Measurements from ENCODE around the gene TRMT5. TPM values are rescaled to one million over a fixed set of nuclear protein-coding genes. Genes with fewer than 3 reads are reported as not detected.

TRMT5 gene
- total and polyA plus RNA-seq, 2 of the 8 experiments (the other 6 are each of a cell fraction or from before 2014, with no cell fraction given): 4.3 to 24.2 TPM

- no peak overlapping the region for H3K4me2 ChIP-seq (ENCODE audit: insufficient read depth in 1 of 2, low read depth in 2 of 2, low read length in 2 of 2)
- H3K4me3 ChIP-seq (ENCODE audit: extremely low read depth in 1 of 4, insufficient read depth in 2 of 4, low read depth in 3 of 4, low read length in 4 of 4): no peak overlapping the region
Observed at GRCh38 chr14:60977847-60978246, 3.0 kb downstream of the TRMT5 start.

More at GRCh38 chr14:60977847-60978246, 3.0 kb downstream of the TRMT5 start:
- Histone ChIP-seq H2BK5ac (ENCODE audit: low read depth, low read length) (no peak overlapping the region), H3K4me1 (replicated peaks in 1 of 4; ENCODE audit: control insufficient read depth in 3 of 4, insufficient read depth in 4 of 4, low read length in 3 of 4) (peaks cover 0 to 2% (median 0%) of the 10 kb centered on the region in 4 experiments; a peak in 1 of 7 replicates), H2BK120ac (replicated peaks; ENCODE audit: low read depth, low read length) (no peak overlapping the region), H2BK20ac (ENCODE audit: low read length) (no peak overlapping the region), H4K8ac (ENCODE audit: extremely low read depth, insufficient read depth, low read length) (no peak overlapping the region), H3K23ac (ENCODE audit: insufficient read length) (no peak overlapping the region), H4K20me1 (replicated peaks in 1 of 2; ENCODE audit: control insufficient read depth in 1 of 2, insufficient read depth in 2 of 2, low read length in 2 of 2) (peaks cover 0 to 3% of the 10 kb centered on the region in 2 experiments), H3K23me2 (ENCODE audit: low read depth, low read length) (peaks cover 4% of the 10 kb centered on the region; the same call in 1 of the 2 replicates), H3K27ac (ENCODE audit: low read depth, low read length) (no peak overlapping the region), H3K79me1 (ENCODE audit: low read depth, low read length) (no peaks in the 10 kb centered on the region), H2BK12ac (ENCODE audit: low read depth, low read length) (no peak overlapping the region), H3K27me3 (replicated peaks in 1 of 4; ENCODE audit: control insufficient read depth in 3 of 4, extremely low read depth in 1 of 4, insufficient read depth in 3 of 4, low read length in 3 of 4) (no peaks in the 10 kb centered on the region), H4K91ac (replicated peaks; ENCODE audit: insufficient read length, low read length) (no peak overlapping the region), H2AK5ac (ENCODE audit: low read depth, low read length) (no peak overlapping the region), H3K56ac (replicated peaks; ENCODE audit: insufficient read length, low read depth, low read length) (no peak overlapping the region), H3K9me3 (ENCODE audit: insufficient read depth in 2 of 2, low read depth in 1 of 2, low read length in 1 of 2) (no peaks in the 10 kb centered on the region), H3K79me2 (ENCODE audit: control insufficient read depth in 1 of 2, insufficient read depth in 2 of 2, low read length in 2 of 2) (peaks cover 0 to 23% of the 10 kb centered on the region in 2 experiments; a peak in 2 of 4 replicates), H2AFZ (ENCODE audit: low read length) (no peak overlapping the region), H3K18ac (ENCODE audit: extremely low read depth, low read length) (no peak overlapping the region), H3K36me3 (ENCODE audit: control insufficient read depth in 2 of 4, insufficient read depth in 4 of 4, low read length in 3 of 4) (peaks cover 0 to 43% (median 14%) of the 10 kb centered on the region in 4 experiments; a peak in 6 of 8 replicates), H3K9ac (replicated peaks in 1 of 4; ENCODE audit: extremely low read depth in 1 of 4, low read depth in 3 of 4, low read length in 3 of 4) (no peak overlapping the region), H2BK15ac (ENCODE audit: low read length) (no peak overlapping the region), H3K14ac (ENCODE audit: insufficient read length) (no peak overlapping the region), H4K5ac (ENCODE audit: insufficient read length, low read depth, low read length) (no peak overlapping the region), H3K4ac (replicated peaks; ENCODE audit: insufficient read length, low read depth, low read length) (no peak overlapping the region)
- ChIA-PET POLR2A (ENCODE audit: partially characterized antibody) (no interaction called here), CTCF (ENCODE audit: partially characterized antibody) (no interaction called here)
- FAIRE-seq (no peak), DNase-seq (ENCODE audit: low read depth in 1 of 2, low spot score in 2 of 2) (no peak)
- WGBS, 2 experiments (ENCODE audit: extremely low coverage in 1 of 2, insufficient coverage in 1 of 2, insufficient read length in 1 of 2, insufficient replicate concordance in 2 of 2, low coverage in 1 of 2, low lambda C conversion rate in 2 of 2, missing lambda C conversion rate in 1 of 2): 84% methylated on average over 2 of the region's 2 CpGs; no CpG with 5 or more reads in 1 of the 2 experiments
- TF ChIP-seq HDAC6 (IDR thresholded peaks at IDR 0.05; ENCODE audit: low read depth, low read length) (no peak), EZH2 (IDR thresholded peaks at IDR 0.05; ENCODE audit: low read depth, low read length, severe bottlenecking) (no peak), YY1 (IDR thresholded peaks at IDR 0.05; ENCODE audit: low read depth, low read length) (no peak), SP4 (IDR thresholded peaks at IDR 0.05; ENCODE audit: low read length) (no peak)
- TF ChIP-seq, protein P1, sequence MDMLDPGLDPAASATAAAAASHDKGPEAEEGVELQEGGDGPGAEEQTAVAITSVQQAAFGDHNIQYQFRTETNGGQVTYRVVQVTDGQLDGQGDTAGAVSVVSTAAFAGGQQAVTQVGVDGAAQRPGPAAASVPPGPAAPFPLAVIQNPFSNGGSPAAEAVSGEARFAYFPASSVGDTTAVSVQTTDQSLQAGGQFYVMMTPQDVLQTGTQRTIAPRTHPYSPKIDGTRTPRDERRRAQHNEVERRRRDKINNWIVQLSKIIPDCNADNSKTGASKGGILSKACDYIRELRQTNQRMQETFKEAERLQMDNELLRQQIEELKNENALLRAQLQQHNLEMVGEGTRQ (IDR thresholded peaks at IDR 0.05; ENCODE audit: low read length): no peak
